Kidney (tissue), 14 donors: ENCODE data around the gene C10orf143. TPM values are rescaled to one million over a fixed set of nuclear protein-coding genes. Genes with fewer than 3 reads are reported as not detected.
A peak's percentile ranks its signal among the peaks of the same experiment; 100 is the strongest.

Experiments used
- DNase-seq, 5 donors: peaks; one replicate each; pipeline ENCODE4 v3.0.0-alpha.2; 2013 to 2020
- FAIRE-seq: peaks from 2 replicates; lab custom pipeline; 2012; peaks lifted over from hg19 to GRCh38; lab: Jason Lieb, UNC
- H3K27ac ChIP-seq, 2 donors: one replicate each; pipeline ENCODE4 v1.7.0; 2013; ENCODE audit warnings: low read depth in 2 of 2, low read length in 2 of 2, inconsistent platforms in 1 of 2
- H3K27me3 ChIP-seq: one replicate; pipeline ENCODE4 v1.7.1; 2013; ENCODE audit warnings: low read length, inconsistent platforms; ENCODE audit not compliant: control insufficient read depth, insufficient read depth
- H3K36me3 ChIP-seq, 3 donors: one replicate each; pipeline versions ENCODE4 v1.7.0 to v1.7.1; 2013; ENCODE audit warnings: low read length in 3 of 3, control low read depth in 1 of 3, inconsistent platforms in 1 of 3; ENCODE audit not compliant: insufficient read depth in 3 of 3, control insufficient read depth in 2 of 3
- H3K4me1 ChIP-seq, 3 donors: one replicate each; pipeline versions ENCODE4 v1.7.0 to v1.7.1; 2013; ENCODE audit warnings: low read length in 3 of 3, inconsistent platforms in 1 of 3, low read depth in 1 of 3; ENCODE audit not compliant: control insufficient read depth in 2 of 3, insufficient read depth in 2 of 3
- H3K4me3 ChIP-seq, 3 donors: one replicate each; pipeline versions ENCODE4 v1.7.0 to v1.8.1; 2013; ENCODE audit warnings: low read length in 3 of 3, control low read depth in 1 of 3, inconsistent platforms in 1 of 3
- H3K9ac ChIP-seq, 3 donors: one replicate each; pipeline versions ENCODE4 v1.7.0 to v1.7.1; 2013; ENCODE audit warnings: low read length in 3 of 3, control low read depth in 1 of 3, inconsistent platforms in 1 of 3
- H3K9me3 ChIP-seq, 3 donors: one replicate each; pipeline versions ENCODE4 v1.7.0 to v1.7.1; 2013; ENCODE audit warnings: low read length in 3 of 3, control low read depth in 1 of 3, inconsistent platforms in 1 of 3; ENCODE audit not compliant: control insufficient read depth in 2 of 3, insufficient read depth in 1 of 3
- intact Hi-C: fragments of 100-400 bp; cut with DNase I; formaldehyde crosslinking; loops from one replicate; pipeline ENCODE4 v1.11.1; 2022
- polyA plus RNA-seq: library from polyadenylated mRNA; stranded (reverse); fragments of 350-450 nt; fragmentation: Illumina TruSeq; extraction: RNeasy Lipid Tissue Mini Kit (QIAGEN cat#74804); gene quantifications from one replicate; pipeline ENCODE4 v1.2.3, GENCODE V29; 2014; ENCODE audit warnings: low read depth, low replicate concordance; ENCODE audit not compliant: insufficient read depth
- total RNA-seq: library from RNA; stranded (reverse); fragmentation: NEBNext Ultra II Directional; extraction: Animal tissue kit (Norgen Biotek cat#: 25700); gene quantifications from one replicate; pipeline ENCODE4 v1.2.1, GENCODE V29; 2021
- TF ChIP-seq, protein P1 (sequence below): IDR thresholded peaks from 3 replicates; pipeline ENCODE4 v1.5.1; 2012; ENCODE audit warnings: mild to moderate bottlenecking, moderate library complexity, borderline replicate concordance; ENCODE audit not compliant: insufficient read depth; ENCODE audit errors: extremely low read depth
- donor health status: control.
- donor health status: control.
- donor health status: control.
- donor health status: control.
- donor health status: control.
- donor health status: DM: yes; HTN: yes; CAD: no.
- donor health status: Normal renal cell carcinoma (clear cell type).

C10orf143 gene
- total and polyA plus RNA-seq, 2 donors from 2014 or later = 6.6 to 9.2 TPM

DNA sequence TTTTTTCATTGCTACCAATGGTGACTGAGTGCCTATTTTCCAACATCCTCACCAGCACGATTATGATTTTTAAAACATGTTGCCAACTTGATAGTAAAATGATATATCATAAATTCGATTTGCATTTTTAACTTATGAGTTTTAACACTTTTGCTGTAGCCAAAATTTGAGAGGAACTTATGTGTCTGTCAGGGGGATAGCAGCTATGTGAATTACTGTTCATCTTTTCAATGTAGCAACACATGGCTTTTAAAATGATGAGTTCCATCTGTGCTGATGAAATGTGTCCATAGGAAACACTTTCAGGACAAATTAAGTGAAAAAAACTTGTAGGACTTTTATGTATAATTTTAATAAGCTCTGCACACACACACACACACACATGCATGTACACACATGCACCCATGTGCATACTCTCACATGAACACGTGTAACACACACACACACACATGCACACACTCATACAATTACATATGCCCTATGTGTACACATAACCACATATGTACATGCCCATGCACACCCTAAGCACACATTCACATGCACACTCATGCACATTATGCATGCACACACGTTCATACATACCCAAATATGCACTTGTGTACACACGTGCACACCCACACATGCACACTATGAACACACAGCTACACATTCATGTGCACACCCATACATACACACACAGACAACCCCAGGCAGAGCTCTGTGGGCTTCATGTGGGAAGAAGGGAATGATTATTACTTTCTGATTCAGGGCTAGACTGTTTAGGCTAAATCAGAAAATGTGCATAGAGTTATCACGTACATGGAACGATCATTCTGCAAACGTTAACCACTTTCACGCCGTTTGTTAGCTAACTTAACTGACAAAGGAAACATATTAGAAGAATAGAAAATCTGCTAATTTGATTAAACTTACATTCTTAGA lies 68.9 kb downstream of the C10orf143 start:
- H3K9ac ChIP-seq = no peak overlapping the region
- intact Hi-C loops = no loop called here
- TF ChIP-seq, protein P1, sequence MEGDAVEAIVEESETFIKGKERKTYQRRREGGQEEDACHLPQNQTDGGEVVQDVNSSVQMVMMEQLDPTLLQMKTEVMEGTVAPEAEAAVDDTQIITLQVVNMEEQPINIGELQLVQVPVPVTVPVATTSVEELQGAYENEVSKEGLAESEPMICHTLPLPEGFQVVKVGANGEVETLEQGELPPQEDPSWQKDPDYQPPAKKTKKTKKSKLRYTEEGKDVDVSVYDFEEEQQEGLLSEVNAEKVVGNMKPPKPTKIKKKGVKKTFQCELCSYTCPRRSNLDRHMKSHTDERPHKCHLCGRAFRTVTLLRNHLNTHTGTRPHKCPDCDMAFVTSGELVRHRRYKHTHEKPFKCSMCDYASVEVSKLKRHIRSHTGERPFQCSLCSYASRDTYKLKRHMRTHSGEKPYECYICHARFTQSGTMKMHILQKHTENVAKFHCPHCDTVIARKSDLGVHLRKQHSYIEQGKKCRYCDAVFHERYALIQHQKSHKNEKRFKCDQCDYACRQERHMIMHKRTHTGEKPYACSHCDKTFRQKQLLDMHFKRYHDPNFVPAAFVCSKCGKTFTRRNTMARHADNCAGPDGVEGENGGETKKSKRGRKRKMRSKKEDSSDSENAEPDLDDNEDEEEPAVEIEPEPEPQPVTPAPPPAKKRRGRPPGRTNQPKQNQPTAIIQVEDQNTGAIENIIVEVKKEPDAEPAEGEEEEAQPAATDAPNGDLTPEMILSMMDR = no peak
- H3K4me1 ChIP-seq = no peaks in the 10 kb centered on the region
- FAIRE-seq = no peak
- no peaks in the 10 kb centered on the region for H3K27me3 ChIP-seq
- no peaks in the 10 kb centered on the region for H3K9me3 ChIP-seq
- peak in 1 of 5 donors; percentile 18 for DNase-seq
- no peaks in the 10 kb centered on the region for H3K36me3 ChIP-seq
- H3K27ac ChIP-seq = no peak overlapping the region
- no peak overlapping the region for H3K4me3 ChIP-seq

DNA sequence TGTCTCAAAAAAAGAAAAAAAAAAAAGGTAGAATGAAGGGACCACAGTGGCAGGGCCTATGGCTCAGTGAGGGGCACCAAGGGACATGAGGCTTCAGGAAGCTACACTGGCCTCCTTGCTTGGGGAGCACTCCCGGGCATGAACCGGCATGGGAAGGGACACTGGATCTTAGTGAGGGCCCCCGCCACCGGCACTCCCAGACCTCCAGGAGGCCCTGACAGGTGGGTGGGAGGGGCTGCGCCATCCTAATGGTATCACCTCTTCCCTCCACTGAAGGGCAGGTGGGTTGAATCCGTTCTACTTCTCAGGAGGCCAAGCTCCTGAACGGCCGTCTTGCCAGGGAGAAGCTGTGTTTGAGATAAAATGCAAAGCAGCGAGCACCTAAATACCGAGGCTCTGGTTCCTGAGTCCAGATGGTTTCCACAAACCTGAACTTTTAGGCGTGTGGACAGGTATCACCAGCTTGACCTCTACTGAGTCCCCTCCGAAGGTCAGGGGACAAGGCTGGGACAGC lies 69.8 kb downstream of the C10orf143 start:
- DNase-seq (no peak), FAIRE-seq (no peak)
- Histone ChIP-seq H3K9me3 (no peaks in the 10 kb centered on the region), H3K27ac (no peak overlapping the region), H3K4me1 (no peaks in the 10 kb centered on the region), H3K9ac (no peak overlapping the region), H3K36me3 (no peaks in the 10 kb centered on the region), H3K27me3 (no peaks in the 10 kb centered on the region), H3K4me3 (no peak overlapping the region)
- TF ChIP-seq, protein P1 = no peak
- intact Hi-C loops = no loop called here

DNA sequence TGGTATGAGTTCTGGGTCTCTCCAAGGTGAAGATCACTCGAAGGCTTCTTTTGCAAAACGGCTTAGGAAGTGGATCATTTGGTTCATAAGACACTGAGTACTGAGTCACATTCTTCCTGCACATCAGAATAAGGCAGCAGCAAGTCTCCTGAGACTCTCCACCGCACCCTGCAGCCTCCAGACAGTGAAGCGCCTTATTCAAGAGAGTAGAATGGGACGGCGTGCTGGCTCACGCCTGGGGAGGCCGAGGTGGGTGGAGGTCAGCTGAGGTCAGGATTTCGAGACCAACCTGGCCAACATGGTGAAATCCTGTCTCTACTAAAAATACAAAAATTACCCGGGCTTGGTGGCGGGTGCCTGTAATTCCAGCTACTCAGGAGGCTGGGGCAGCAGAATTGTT lies 70.3 kb downstream of the C10orf143 start:
- Histone ChIP-seq H3K27me3 (no peaks in the 10 kb centered on the region), H3K36me3 (no peaks in the 10 kb centered on the region), H3K27ac (no peak overlapping the region), H3K9ac (no peak overlapping the region), H3K4me3 (no peak overlapping the region), H3K4me1 (no peaks in the 10 kb centered on the region), H3K9me3 (no peaks in the 10 kb centered on the region)
- no peak for FAIRE-seq
- intact Hi-C loops = no loop called here
- DNase-seq = no peak
- TF ChIP-seq, protein P1 = no peak
